SK-N-SH (cell line): ENCODE measurements around the gene ZDHHC14.

Source experiments
- EP300 ChIP-seq, 2 experiments: IDR thresholded peaks; 2 replicates each; pipeline versions ENCODE4 v1.4.0 to v1.6.1; 2012; ENCODE audit warnings: borderline replicate concordance in 1 of 2, low read depth in 1 of 2, low read length in 1 of 2
- GABPA ChIP-seq: IDR thresholded peaks from 2 replicates; pipeline ENCODE4 v1.4.0; 2012; ENCODE audit warnings: low read depth, mild to moderate bottlenecking
- MEF2A ChIP-seq: IDR thresholded peaks from 2 replicates; pipeline ENCODE4 v1.4.0; 2012; ENCODE audit warnings: low read depth, borderline replicate concordance
- MXI1 ChIP-seq: IDR thresholded peaks from 2 replicates; pipeline ENCODE4 v1.6.1; 2012; ENCODE audit warnings: mild to moderate bottlenecking, low read depth, low read length, improper control_type of control experiment
- NFIC ChIP-seq: IDR thresholded peaks from 2 replicates; pipeline ENCODE4 v1.4.0; 2012; ENCODE audit warnings: borderline replicate concordance
- USF1 ChIP-seq: IDR thresholded peaks from 2 replicates; pipeline ENCODE4 v1.4.0; 2012; ENCODE audit warnings: low read depth, borderline replicate concordance
- YY1 ChIP-seq: IDR thresholded peaks from 2 replicates; pipeline ENCODE4 v1.4.0; 2012; ENCODE audit warnings: low read depth, mild to moderate bottlenecking

GRCh38 chr6:157511682-157512381 lies 130.8 kb downstream of the ZDHHC14 start:
- TF ChIP-seq MXI1, result no peak
- no peak for TF ChIP-seq USF1
- no peak for TF ChIP-seq NFIC
- no peak for TF ChIP-seq EP300 (IDR thresholded peaks at IDR 0.05; ENCODE audit: borderline replicate concordance in 1 of 2, low read depth in 1 of 2, low read length in 1 of 2)
- no peak for TF ChIP-seq MEF2A
- no peak for TF ChIP-seq YY1
- no peak for TF ChIP-seq GABPA
